HepG2 (cell line): ENCODE measurements around the gene MIA2. TPM values are rescaled to one million over a fixed set of nuclear protein-coding genes. Genes with fewer than 3 reads are reported as not detected.

Source experiments
- ATAC-seq: fragments of 200-7000 bp; cut with Tn5 transposase; 3 replicates; pipeline ENCODE4 v1.9.1; 2020; ENCODE audit warnings: mild to moderate bottlenecking, moderate library complexity
- BruUV-seq: library from RNA; stranded (reverse); fragments of 400-500 nt; replicated peaks from 2 replicates; lab custom pipeline; 2021; lab: Mats Ljungman, UMichigan
- CTCF ChIA-PET: fragments of 300-600 bp; formaldehyde crosslinking; extraction: SDS; loops from one replicate; lab custom pipeline; 2021; ENCODE audit warnings: low total read pairs, inconsistent platforms, low intra/inter-chr PET ratio; lab: Yijun Ruan, JAX
- POLR2A ChIA-PET: fragments of 350-600 bp; sonication (Branson Sonifier 250); formaldehyde crosslinking; loops from one replicate; lab custom pipeline; 2020; ENCODE audit warnings: antibody characterized with exemption, inconsistent platforms; lab: Yijun Ruan, JAX
- DNase-seq: peaks from one replicate; pipeline ENCODE4 v3.0.0-alpha.2; 2015; ENCODE audit warnings: low spot score
- FAIRE-seq: peaks from 3 replicates; lab custom pipeline; 2011; peaks lifted over from hg19 to GRCh38; lab: Jason Lieb, UNC
- H2AFZ ChIP-seq: one replicate; pipeline ENCODE4 v1.6.1; 2011; ENCODE audit warnings: low read length, inconsistent platforms
- H3K27ac ChIP-seq: fragments of 300-600 bp; 3 replicates; pipeline ENCODE4 v1.8.0; 2011; ENCODE audit warnings: mixed run types, mild to moderate bottlenecking, mixed read lengths, low read length, inconsistent platforms; ENCODE audit not compliant: insufficient read depth; ENCODE audit errors: extremely low read length
- H3K27me3 ChIP-seq, 2 experiments: fragments of 200-600 bp in 1 of 2; 2 replicates in 1 of 2; 3 replicates in 1 of 2; pipeline versions ENCODE4 v1.6.0 to v1.8.0; 2011; ENCODE audit warnings: low read length in 2 of 2, mild to moderate bottlenecking in 2 of 2, moderate library complexity in 2 of 2, inconsistent platforms in 1 of 2; ENCODE audit not compliant: insufficient read depth in 2 of 2, control insufficient read depth in 1 of 2
- H3K36me3 ChIP-seq, 2 experiments: fragments of 200-600 bp in 1 of 2; replicated peaks in 1 of 2; 2 replicates in 1 of 2; 3 replicates in 1 of 2; pipeline versions ENCODE4 v1.5.1 to v1.8.0; 2011; ENCODE audit warnings: low read length in 2 of 2, inconsistent platforms in 1 of 2; ENCODE audit not compliant: insufficient read depth in 2 of 2, control insufficient read depth in 1 of 2
- H3K4me1 ChIP-seq: 2 replicates; pipeline ENCODE4 v1.5.1; 2012; ENCODE audit warnings: low read length, inconsistent platforms; ENCODE audit not compliant: insufficient read depth
- H3K4me2 ChIP-seq: 2 replicates; pipeline ENCODE4 v1.6.0; 2011; ENCODE audit warnings: low read depth, low read length, inconsistent platforms
- H3K4me3 ChIP-seq, 3 experiments: fragments of 200-600 bp in 1 of 3; sonication (generic), shearing (Covaris generic) in 1 of 3; replicated peaks in 1 of 3; 2 replicates each; pipeline ENCODE4 v1.5.1; 2011 to 2016; ENCODE audit warnings: low read length in 3 of 3, inconsistent platforms in 2 of 3, low read depth in 2 of 3, mild to moderate bottlenecking in 2 of 3, control low read depth in 1 of 3, mixed read lengths in 1 of 3; ENCODE audit not compliant: insufficient read depth in 1 of 3
- H3K79me2 ChIP-seq: one replicate; pipeline ENCODE4 v1.6.1; 2011; ENCODE audit warnings: low read length, inconsistent platforms; ENCODE audit not compliant: insufficient read depth
- H3K9ac ChIP-seq: 2 replicates; pipeline ENCODE4 v1.6.0; 2011; ENCODE audit warnings: mild to moderate bottlenecking, low read depth, low read length, inconsistent platforms; ENCODE audit not compliant: insufficient read depth
- H3K9me3 ChIP-seq: 2 replicates; pipeline ENCODE4 v1.5.1; 2012; ENCODE audit warnings: mild to moderate bottlenecking, low read length
- H4K20me1 ChIP-seq: 2 replicates; pipeline ENCODE4 v1.6.0; 2011; ENCODE audit warnings: inconsistent platforms, mild to moderate bottlenecking, low read length, moderate library complexity; ENCODE audit not compliant: insufficient read depth
- GTF2F1 ChIP-seq: fragments of 150-350 bp; IDR thresholded peaks from 2 replicates; pipeline ENCODE4 v1.6.1; 2014; ENCODE audit warnings: low read length
- HOXA3 ChIP-seq: sonication (generic); formaldehyde crosslinking; IDR thresholded peaks from 2 replicates; pipeline ENCODE4 v1.5.0; 2020; ENCODE audit warnings: missing genetic modification reagents
- MAFF ChIP-seq: IDR thresholded peaks from 2 replicates; pipeline ENCODE4 v1.6.1; 2011; ENCODE audit warnings: low read depth, low read length, improper control_type of control experiment
- MAFK ChIP-seq, 2 experiments: IDR thresholded peaks in 1 of 2; conservative IDR thresholded peaks in 1 of 2; 2 replicates each; pipeline ENCODE4 v1.6.1; 2011; ENCODE audit warnings: improper control_type of control experiment in 2 of 2, low read length in 2 of 2
- RBM22 ChIP-seq: fragments of 200-400 bp; formaldehyde crosslinking; optimal IDR thresholded peaks from 2 replicates; pipeline ENCODE3; 2017; ENCODE audit warnings: mild to moderate bottlenecking, low read length, moderate library complexity
- SMC3 ChIP-seq: IDR thresholded peaks from 2 replicates; pipeline ENCODE4 v1.6.1; 2011; ENCODE audit warnings: low read length, improper control_type of control experiment
- WIZ ChIP-seq: sonication (generic); formaldehyde crosslinking; IDR thresholded peaks from 2 replicates; pipeline ENCODE4 v1.5.1; 2020; ENCODE audit warnings: mild to moderate bottlenecking, missing genetic modification reagents
- YEATS4 ChIP-seq: sonication (generic); formaldehyde crosslinking; IDR thresholded peaks from 2 replicates; pipeline ENCODE4 v1.4.0; 2020; ENCODE audit warnings: missing genetic modification reagents, borderline replicate concordance
- ZKSCAN5 ChIP-seq: sonication (generic); formaldehyde crosslinking; IDR thresholded peaks from 2 replicates; pipeline ENCODE4 v1.5.1; 2020; ENCODE audit warnings: mild to moderate bottlenecking, missing genetic modification reagents
- ZMYM4 ChIP-seq: sonication (generic); formaldehyde crosslinking; IDR thresholded peaks from 2 replicates; pipeline ENCODE4 v1.8.1; 2023; ENCODE audit warnings: mild to moderate bottlenecking, missing genetic modification reagents
- ZNF431 ChIP-seq: sonication (generic); formaldehyde crosslinking; IDR thresholded peaks from 2 replicates; pipeline ENCODE4 v1.9.0; 2022; ENCODE audit warnings: missing genetic modification reagents, low read depth, mild to moderate bottlenecking, borderline replicate concordance
- WGBS: methylation state at CpG from one replicate; pipeline ENCODE4 v1.1.6; 2017; ENCODE audit warnings: low lambda C conversion rate; 5-methylcytosine and 5-hydroxymethylcytosine counted together
- in situ Hi-C: cut with HindIII; loops from 2 replicates; pipeline ENCODE4 v1.10.0; 2017; ENCODE audit warnings: low pct_unique_long_range_greater_than_20kb; ENCODE audit not compliant: extremely low pct_ligation_motif_present
- intact Hi-C: fragments of 100-400 bp; cut with micrococcal nuclease; formaldehyde crosslinking; loops from one replicate; pipeline ENCODE4 v1.10.0; 2022; ENCODE audit not compliant: unreplicated experiment
- polyA plus RNA-seq, 8 experiments: library from polyadenylated mRNA; depleted of rRNA in 3 of 8; stranded (reverse) in 7 of 8; unstranded in 1 of 8; fragments of >200 nt; fragmentation: Illumina TruSeq in 4 of 8; extraction: Trizol in 4 of 8; gene quantifications; 2 replicates each; pipeline versions ENCODE4 v1.2.1 to v1.2.3, GENCODE V29; 2011 to 2016; ENCODE audit warnings: low read depth in 4 of 8, missing spikeins in 1 of 8, mixed read lengths in 1 of 8; ENCODE audit not compliant: insufficient read depth in 1 of 8
- total RNA-seq, 5 experiments: library from RNA; depleted of rRNA; stranded (reverse); fragments of >200 nt; fragmentation: Illumina TruSeq; extraction: Trizol; gene quantifications; 2 replicates each; pipeline ENCODE4 v1.2.3, GENCODE V29; 2016; ENCODE audit warnings: low read depth in 1 of 5
- TF ChIP-seq, protein P1 (sequence below): IDR thresholded peaks from 2 replicates; pipeline ENCODE4 v1.6.1; 2016; ENCODE audit warnings: low read depth
- TF ChIP-seq, protein P2 (sequence below): sonication (generic); formaldehyde crosslinking; IDR thresholded peaks from 2 replicates; pipeline ENCODE4 v1.4.0; 2020; ENCODE audit warnings: missing genetic modification reagents

Gene MIA2
- total and polyA plus RNA-seq, 2 of the 13 experiments (the other 11 are each of a cell fraction or from before 2014, with no cell fraction given), result 134 to 158 TPM

DNA sequence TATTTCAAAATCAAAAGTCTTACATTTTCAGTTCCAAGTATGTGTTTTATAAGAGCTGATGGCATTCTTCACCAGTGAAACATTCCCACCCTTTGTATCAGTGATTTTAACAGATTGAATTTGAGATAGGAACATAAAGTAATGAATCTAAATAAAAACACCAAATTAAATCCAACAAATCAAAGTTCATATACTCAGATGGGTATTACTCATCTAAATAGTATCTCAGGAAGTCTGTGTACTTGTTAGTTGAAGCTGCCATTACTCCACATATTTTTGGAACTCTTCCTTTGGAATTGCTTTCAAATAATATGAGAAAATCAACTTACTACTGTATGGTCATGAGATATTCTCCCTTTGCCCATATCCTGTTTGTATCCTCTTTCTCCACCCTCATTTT is 89.1 kb downstream of the MIA2 start (continued):
- TF ChIP-seq WIZ (CRISPR knock-in tag), result no peak
- TF ChIP-seq YEATS4 (CRISPR knock-in tag), result no peak
- TF ChIP-seq SMC3, result no peak
- no peak for TF ChIP-seq GTF2F1
- TF ChIP-seq, all 625 proteins: peak for 0

DNA sequence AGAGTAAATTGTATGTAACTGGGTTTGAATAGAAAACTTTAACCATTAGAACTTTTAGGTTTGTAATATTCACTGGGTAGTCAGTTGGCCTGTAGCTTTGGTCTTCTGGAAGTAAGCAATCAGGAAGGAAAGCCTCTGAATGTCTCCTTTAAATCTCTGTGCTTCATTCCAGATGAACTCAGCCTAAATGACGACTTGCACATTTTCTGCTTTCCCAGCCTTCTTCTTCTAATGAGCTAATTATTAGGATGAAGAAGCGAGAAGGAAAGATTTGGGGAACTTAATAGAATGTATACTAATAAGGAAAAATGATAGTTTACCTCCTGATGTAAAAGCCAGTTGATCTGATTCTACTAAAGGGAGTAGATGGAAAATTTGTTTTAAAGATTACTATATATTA is 90.4 kb downstream of the MIA2 start:
- no peaks in the 10 kb centered on the region for H3K79me2 ChIP-seq
- POLR2A ChIA-PET, result interaction anchor here (1.0 kb wide), 1 partner anchor 154 kb away, joined by 4 read pairs; the partner anchor contains the start of gene TRAPPC6B
- H3K4me2 ChIP-seq, result no peak overlapping the region
- H3K4me1 ChIP-seq, result no peaks in the 10 kb centered on the region
- no peak overlapping the region for H3K9ac ChIP-seq
- in situ Hi-C loops, result no loop called here
- no peaks in the 10 kb centered on the region for H4K20me1 ChIP-seq
- H3K27ac ChIP-seq, result no peak overlapping the region
- BruUV-seq, result no TSS peak
- DNase-seq (no peak), FAIRE-seq (no peak), ATAC-seq (no peak)
- no peaks in the 10 kb centered on the region for H3K9me3 ChIP-seq
- intact Hi-C loops, result no loop called here
- 96% methylated on average over 2 of the region's 2 CpGs for WGBS
- no peak overlapping the region for H3K4me3 ChIP-seq
- no peaks in the 10 kb centered on the region for H3K27me3 ChIP-seq
- H3K36me3 ChIP-seq, result peaks cover 22 to 57% of the 10 kb centered on the region in 2 experiments
- CTCF ChIA-PET, result no interaction called here
- no peak for TF ChIP-seq ZNF431 (CRISPR knock-in tag)
- TF ChIP-seq MAFK (conservative IDR thresholded peaks at IDR 0.05 in 1 of 2, IDR thresholded peaks at IDR 0.05 in 1 of 2; ENCODE audit: low read length in 2 of 2), result peak; percentile 64 to 78
- peak; percentile 59 for TF ChIP-seq MAFF
- H2AFZ ChIP-seq, result no peak overlapping the region

DNA sequence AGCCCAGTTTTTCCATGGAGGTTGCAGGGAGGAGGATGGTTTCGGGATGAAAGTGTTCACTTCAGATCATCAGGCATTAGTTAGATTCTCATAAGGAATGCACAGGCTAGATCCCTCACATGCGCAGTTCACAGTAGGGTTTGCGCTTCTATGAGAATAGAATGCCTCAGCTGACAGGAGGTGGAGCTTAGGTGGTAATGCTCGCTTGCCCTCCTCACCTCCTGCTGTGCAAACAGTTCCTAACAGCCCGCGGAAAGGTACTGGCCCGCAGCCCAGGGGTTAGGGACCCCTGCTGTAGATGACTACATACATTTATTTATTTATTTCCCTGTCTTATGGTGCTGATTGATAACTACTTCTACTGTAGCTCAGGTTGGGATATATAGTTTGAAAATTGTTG is 105.3 kb downstream of the MIA2 start:
- no peak overlapping the region for H2AFZ ChIP-seq
- H3K9ac ChIP-seq, result no peak overlapping the region
- CTCF ChIA-PET, result no interaction called here
- in situ Hi-C loops (no loop called here), intact Hi-C loops (no loop called here)
- H3K4me3 ChIP-seq, result no peak overlapping the region
- H3K36me3 ChIP-seq, result peaks cover 16 to 60% of the 10 kb centered on the region in 2 experiments
- no peaks in the 10 kb centered on the region for H3K27me3 ChIP-seq
- DNase-seq, result peak; percentile 50
- BruUV-seq, result no TSS peak
- peak; percentile 56 for ATAC-seq
- 88% methylated on average over 7 of the region's 7 CpGs for WGBS
- POLR2A ChIA-PET, result interaction anchor here (1.8 kb wide), 1 partner anchor 169 kb away, joined by 6 read pairs; the partner anchor contains the start of gene TRAPPC6B
- FAIRE-seq, result no peak
- TF ChIP-seq, protein P1, sequence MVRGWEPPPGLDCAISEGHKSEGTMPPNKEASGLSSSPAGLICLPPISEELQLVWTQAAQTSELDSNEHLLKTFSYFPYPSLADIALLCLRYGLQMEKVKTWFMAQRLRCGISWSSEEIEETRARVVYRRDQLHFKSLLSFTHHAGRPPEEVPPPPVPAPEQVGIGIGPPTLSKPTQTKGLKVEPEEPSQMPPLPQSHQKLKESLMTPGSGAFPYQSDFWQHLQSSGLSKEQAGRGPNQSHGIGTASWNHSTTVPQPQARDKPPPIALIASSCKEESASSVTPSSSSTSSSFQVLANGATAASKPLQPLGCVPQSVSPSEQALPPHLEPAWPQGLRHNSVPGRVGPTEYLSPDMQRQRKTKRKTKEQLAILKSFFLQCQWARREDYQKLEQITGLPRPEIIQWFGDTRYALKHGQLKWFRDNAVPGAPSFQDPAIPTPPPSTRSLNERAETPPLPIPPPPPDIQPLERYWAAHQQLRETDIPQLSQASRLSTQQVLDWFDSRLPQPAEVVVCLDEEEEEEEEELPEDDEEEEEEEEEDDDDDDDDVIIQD (CRISPR knock-in tag), result no peak
- 0 out of 2 replicates have a peak, but pooled peaks have one; percentile 76 for TF ChIP-seq ZKSCAN5 (CRISPR knock-in tag)
- TF ChIP-seq ZMYM4, result peak; percentile 65
- TF ChIP-seq HOXA3 (CRISPR knock-in tag), result peak; percentile 42; the same call in 1 of the 2 replicates
- TF ChIP-seq, protein P2, sequence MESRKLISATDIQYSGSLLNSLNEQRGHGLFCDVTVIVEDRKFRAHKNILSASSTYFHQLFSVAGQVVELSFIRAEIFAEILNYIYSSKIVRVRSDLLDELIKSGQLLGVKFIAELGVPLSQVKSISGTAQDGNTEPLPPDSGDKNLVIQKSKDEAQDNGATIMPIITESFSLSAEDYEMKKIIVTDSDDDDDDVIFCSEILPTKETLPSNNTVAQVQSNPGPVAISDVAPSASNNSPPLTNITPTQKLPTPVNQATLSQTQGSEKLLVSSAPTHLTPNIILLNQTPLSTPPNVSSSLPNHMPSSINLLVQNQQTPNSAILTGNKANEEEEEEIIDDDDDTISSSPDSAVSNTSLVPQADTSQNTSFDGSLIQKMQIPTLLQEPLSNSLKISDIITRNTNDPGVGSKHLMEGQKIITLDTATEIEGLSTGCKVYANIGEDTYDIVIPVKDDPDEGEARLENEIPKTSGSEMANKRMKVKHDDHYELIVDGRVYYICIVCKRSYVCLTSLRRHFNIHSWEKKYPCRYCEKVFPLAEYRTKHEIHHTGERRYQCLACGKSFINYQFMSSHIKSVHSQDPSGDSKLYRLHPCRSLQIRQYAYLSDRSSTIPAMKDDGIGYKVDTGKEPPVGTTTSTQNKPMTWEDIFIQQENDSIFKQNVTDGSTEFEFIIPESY (CRISPR knock-in tag), result peak; percentile 66
- TF ChIP-seq RBM22, result peak; percentile 94
- H3K27ac ChIP-seq, result no peak overlapping the region
- no peaks in the 10 kb centered on the region for H3K9me3 ChIP-seq
- H3K4me2 ChIP-seq, result no peak overlapping the region
- H4K20me1 ChIP-seq, result no peaks in the 10 kb centered on the region
- no peaks in the 10 kb centered on the region for H3K79me2 ChIP-seq
- peaks cover 5% of the 10 kb centered on the region; the same call in 1 of the 2 replicates for H3K4me1 ChIP-seq
